ENCODE data around the gene WNT5A.

WNT5A gene

DNA sequence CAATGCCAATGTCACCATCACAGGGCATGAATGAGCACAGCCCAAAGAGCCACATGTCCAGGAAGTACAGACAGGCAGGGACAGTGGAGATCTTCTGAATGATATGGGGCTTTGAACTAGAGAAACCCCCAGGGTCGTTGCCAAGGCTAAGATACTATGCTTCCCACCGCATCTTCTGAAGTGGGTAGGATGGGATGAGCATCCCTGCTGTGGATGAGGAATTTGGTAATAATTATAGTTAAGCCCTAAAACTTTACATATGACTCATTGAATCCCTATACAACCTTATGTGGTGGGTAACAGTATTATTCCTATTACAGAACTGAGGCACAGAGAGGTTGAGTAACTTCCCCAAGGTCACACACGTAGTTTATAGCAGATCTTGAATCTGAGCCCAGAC is 44.2 kb downstream of the WNT5A start:
- DNase-seq: no peak

- DNase-seq: no peak
These were observed 45.6 kb downstream of the WNT5A start for GRCh38 chr3:55441499-55441898.

DNA sequence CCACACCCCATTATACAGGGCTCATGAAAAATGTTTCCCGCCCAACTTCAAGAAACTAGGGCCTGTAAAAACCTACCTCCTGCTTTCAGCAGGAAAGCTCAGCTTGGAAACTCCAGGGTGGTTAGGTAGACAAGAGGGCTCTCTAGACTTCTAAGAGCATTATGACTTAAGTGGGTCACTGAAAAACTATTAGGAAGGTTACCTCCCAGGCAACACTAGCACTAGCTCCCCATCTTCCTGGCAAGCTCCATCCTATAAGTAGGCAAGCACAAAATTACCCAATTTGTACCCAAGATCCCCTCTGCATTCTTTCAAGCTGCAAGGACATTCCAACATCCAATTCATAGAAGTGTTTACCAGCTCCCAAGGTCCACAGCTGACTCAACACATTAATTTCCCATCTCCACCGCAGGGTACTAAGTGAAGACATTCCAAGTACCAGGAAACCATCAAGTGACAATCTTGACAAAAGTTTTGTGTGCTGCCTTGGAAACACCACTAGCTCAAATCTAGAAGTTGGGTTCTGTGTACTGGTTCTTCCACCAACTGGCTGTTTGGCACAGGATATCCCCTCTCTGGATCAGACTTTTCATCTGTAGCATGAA is 46.9 kb downstream of the WNT5A start:
- DNase-seq: no peak

- DNase-seq: no peak
These were observed 47.4 kb downstream of the WNT5A start for GRCh38 chr3:55439657-55440056.

GRCh38 chr3:55436644-55437043 is 50.5 kb downstream of the WNT5A start:
- DNase-seq: no peak

DNA sequence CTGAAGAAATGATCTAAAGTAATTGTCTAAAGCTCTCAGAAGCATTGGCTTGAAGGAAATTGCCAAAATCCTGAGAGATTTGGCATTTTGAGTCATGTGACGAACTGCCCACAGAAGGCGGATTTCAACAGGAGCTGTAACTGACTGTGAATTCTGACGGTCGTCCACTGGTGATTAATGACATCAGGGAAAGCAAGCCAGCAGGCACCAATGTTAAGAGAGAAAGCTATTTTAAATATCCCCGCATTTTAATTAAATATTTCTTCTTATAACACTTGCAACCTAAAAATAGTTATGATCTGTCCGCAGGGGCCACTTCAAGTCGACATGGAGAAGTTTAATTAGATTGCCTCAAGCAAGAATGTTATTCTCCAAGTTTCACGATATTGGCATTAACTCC is 51.6 kb downstream of the WNT5A start:
- no peak for DNase-seq

GRCh38 chr3:55434789-55435188 is 52.3 kb downstream of the WNT5A start:
- no peak for DNase-seq

DNA sequence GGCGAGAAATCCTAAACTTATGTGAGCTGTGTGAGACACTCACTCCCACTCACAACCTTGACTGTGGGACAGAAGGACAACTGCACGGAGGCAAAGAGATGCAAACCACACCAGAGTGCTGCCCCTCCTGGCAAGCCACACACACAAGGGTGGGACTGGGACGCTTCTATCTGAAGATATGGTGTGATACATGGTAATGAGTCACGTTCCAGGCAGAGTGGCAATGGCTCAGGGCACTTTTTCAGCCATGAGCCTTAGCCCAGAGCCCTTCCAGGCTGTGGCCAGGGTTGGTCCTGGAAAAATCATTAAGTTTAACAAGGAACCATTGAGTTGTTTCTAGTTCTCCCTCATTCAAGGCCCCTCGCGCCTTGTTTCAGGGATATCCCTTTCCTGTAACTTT is 56.1 kb downstream of the WNT5A start:
- DNase-seq: no peak

DNA sequence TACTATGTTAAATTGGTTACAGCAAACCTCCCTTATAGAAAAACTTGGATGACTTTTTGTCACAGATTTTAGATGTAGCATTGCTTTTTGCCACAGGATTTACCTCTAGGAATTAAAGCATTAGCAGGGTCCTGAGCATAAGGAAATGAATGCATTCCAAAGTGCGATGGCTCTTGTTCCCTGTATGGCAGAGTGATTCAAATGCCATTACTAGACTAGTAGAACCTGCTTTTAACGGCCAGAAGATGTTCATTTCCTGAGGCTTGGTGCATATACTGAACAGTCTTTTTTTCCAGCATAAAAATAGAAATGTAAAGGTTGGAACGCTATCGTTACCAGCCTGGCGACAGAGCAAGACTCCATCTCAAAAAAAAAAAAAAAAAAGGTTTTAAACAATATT is 59.4 kb downstream of the WNT5A start:
- DNase-seq: no peak

GRCh38 chr3:55426486-55426885 is 60.6 kb downstream of the WNT5A start:
- DNase-seq: no peak

DNA sequence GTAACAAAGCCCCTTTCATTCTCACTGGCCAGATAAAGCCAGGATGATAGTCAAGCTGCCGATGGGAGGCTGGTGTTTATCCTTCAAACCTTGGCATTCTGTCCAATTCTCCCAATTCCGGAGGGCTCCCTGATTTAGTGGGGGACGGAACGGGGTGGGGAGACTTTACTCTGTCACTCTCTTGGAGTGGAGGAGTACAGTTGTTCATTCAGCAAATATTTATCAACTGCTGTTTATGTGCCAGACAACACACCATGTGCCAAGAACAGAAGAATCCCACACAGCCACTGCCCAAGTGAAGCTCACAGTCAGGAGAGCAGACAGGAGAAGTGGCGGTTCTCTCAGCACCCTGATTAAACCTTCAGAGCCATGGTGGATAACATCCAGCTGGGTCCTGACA is 63.3 kb downstream of the WNT5A start:
- DNase-seq: no peak

- DNase-seq: no peak
These were observed 69.9 kb downstream of the WNT5A start for GRCh38 chr3:55417211-55417610.

GRCh38 chr3:55416331-55416821 is 70.7 kb downstream of the WNT5A start:
- peak; percentile 75 for DNase-seq

Measured in NCI-H748 treated with DMSO at 0.1 percent for 48 hours (cell line).